GM12878 (cell line): ENCODE measurements around the gene C16orf78. TPM values are rescaled to one million over a fixed set of nuclear protein-coding genes. Genes with fewer than 3 reads are reported as not detected.

Experiments
- ATAC-seq: fragments of 200-7000 bp; cut with Tn5 transposase; 3 replicates; pipeline ENCODE4 v1.9.1; 2020; ENCODE audit warnings: mild to moderate bottlenecking, moderate library complexity
- BruUV-seq: library from RNA; stranded (reverse); fragments of 400-500 nt; replicated peaks from 2 replicates; lab custom pipeline; 2021; lab: Mats Ljungman, UMichigan
- CTCF ChIA-PET: fragments of 300-600 bp; sonication (Branson Sonifier 250); formaldehyde crosslinking; extraction: SDS; loops from one replicate; lab custom pipeline; 2021; ENCODE audit warnings: inconsistent platforms; lab: Yijun Ruan, JAX
- POLR2A ChIA-PET: fragments of 350-600 bp; formaldehyde crosslinking; extraction: SDS; loops from one replicate; lab custom pipeline; 2021; ENCODE audit warnings: inconsistent platforms; lab: Charles Lee
- RAD21 ChIA-PET: fragments of 300-600 bp; sonication (Branson Sonifier 250); formaldehyde crosslinking; loops from one replicate; lab custom pipeline; 2023; ENCODE audit warnings: antibody characterized with exemption; ENCODE audit not compliant: unreplicated experiment; lab: Charles Lee
- SMC1A ChIA-PET: fragments of 300-600 bp; sonication (Branson Sonifier 250); formaldehyde crosslinking; loops from one replicate; lab custom pipeline; 2023; ENCODE audit not compliant: unreplicated experiment, uncharacterized antibody; lab: Charles Lee
- DNase-seq: peaks from one replicate; pipeline ENCODE4 v3.0.0-alpha.2; 2011; ENCODE audit warnings: low read depth, low spot score
- FAIRE-seq: peaks from 3 replicates; lab custom pipeline; 2011; peaks lifted over from hg19 to GRCh38; lab: Jason Lieb, UNC
- H2AFZ ChIP-seq: 2 replicates; pipeline ENCODE4 v1.6.0; 2011; ENCODE audit warnings: low read depth, low read length, control low read depth; ENCODE audit not compliant: control insufficient read depth
- H3K27ac ChIP-seq: 2 replicates; pipeline ENCODE4 v1.5.1; 2011; ENCODE audit warnings: control low read depth; ENCODE audit not compliant: control insufficient read depth, insufficient read depth
- H3K27me3 ChIP-seq, 2 experiments: replicated peaks in 1 of 2; 2 replicates each; pipeline versions ENCODE4 v1.6.0 to v1.6.1; 2011; ENCODE audit warnings: low read length in 1 of 2; ENCODE audit not compliant: control insufficient read depth in 2 of 2, insufficient read depth in 2 of 2
- H3K36me3 ChIP-seq, 2 experiments: 2 replicates each; pipeline ENCODE4 v1.5.1; 2011; ENCODE audit warnings: low read length in 1 of 2; ENCODE audit not compliant: control insufficient read depth in 2 of 2, insufficient read depth in 2 of 2
- H3K4me1 ChIP-seq: 2 replicates; pipeline ENCODE4 v1.6.1; 2011; ENCODE audit warnings: mild to moderate bottlenecking, low read length, moderate library complexity, mixed read lengths; ENCODE audit not compliant: control insufficient read depth, insufficient read depth
- H3K4me2 ChIP-seq: 2 replicates; pipeline ENCODE4 v1.6.0; 2011; ENCODE audit warnings: control low read depth; ENCODE audit not compliant: control insufficient read depth, insufficient read depth
- H3K4me3 ChIP-seq: fragments of 200-600 bp; sonication (generic); 2 replicates; pipeline ENCODE4 v1.5.1; 2016
- H3K79me2 ChIP-seq: 2 replicates; pipeline ENCODE4 v1.6.0; 2011; ENCODE audit warnings: low read length; ENCODE audit not compliant: control insufficient read depth, insufficient read depth
- H3K9ac ChIP-seq: 2 replicates; pipeline ENCODE4 v1.8.0; 2011; ENCODE audit warnings: low read length, control low read depth, mixed read lengths; ENCODE audit not compliant: control insufficient read depth, insufficient read depth
- H3K9me3 ChIP-seq: replicated peaks from 3 replicates; pipeline ENCODE4 v1.5.1; 2011; ENCODE audit warnings: mild to moderate bottlenecking, low read length; ENCODE audit not compliant: control insufficient read depth, insufficient read depth
- H4K20me1 ChIP-seq: 2 replicates; pipeline ENCODE4 v1.6.0; 2011; ENCODE audit not compliant: control insufficient read depth, insufficient read depth
- ATF3 ChIP-seq: IDR thresholded peaks from 2 replicates; pipeline ENCODE4 v1.6.1; 2011; ENCODE audit warnings: low read depth, mild to moderate bottlenecking, low read length, moderate library complexity, borderline replicate concordance; ENCODE audit errors: extremely low read depth
- BACH1 ChIP-seq: fragments of 450-650 bp; IDR thresholded peaks from 2 replicates; pipeline ENCODE4 v1.6.1; 2017; ENCODE audit warnings: mild to moderate bottlenecking, borderline replicate concordance
- CEBPB ChIP-seq, 2 experiments: fragments of 150-350 bp in 1 of 2; IDR thresholded peaks; 2 replicates each; pipeline ENCODE4 v1.6.1; 2012 to 2014; ENCODE audit warnings: low read depth in 2 of 2, low read length in 2 of 2, borderline replicate concordance in 1 of 2, inconsistent platforms in 1 of 2
- CHD1 ChIP-seq: IDR thresholded peaks from 2 replicates; pipeline ENCODE4 v1.6.1; 2012; ENCODE audit warnings: low read depth, low read length, improper control_type of control experiment
- CTCF ChIP-seq, 3 experiments: IDR thresholded peaks in 2 of 3; conservative IDR thresholded peaks in 1 of 3; 2 replicates each; pipeline ENCODE4 v1.5.1; 2011; ENCODE audit warnings: low read depth in 3 of 3, low read length in 3 of 3, mild to moderate bottlenecking in 3 of 3, control low read depth in 2 of 3, moderate library complexity in 2 of 3, inconsistent platforms in 1 of 3, mixed read lengths in 1 of 3; ENCODE audit not compliant: control insufficient read depth in 2 of 3, insufficient read depth in 1 of 3; ENCODE audit errors: extremely low read depth in 1 of 3
- GABPA ChIP-seq: IDR thresholded peaks from 2 replicates; pipeline ENCODE4 v1.6.1; 2014; ENCODE audit warnings: antibody characterized with exemption, low read depth, mild to moderate bottlenecking, inconsistent platforms
- HDGF ChIP-seq: fragments of 450-650 bp; IDR thresholded peaks from 2 replicates; pipeline ENCODE4 v1.6.1; 2016; ENCODE audit warnings: antibody characterized with exemption
- IRF4 ChIP-seq: IDR thresholded peaks from 2 replicates; pipeline ENCODE4 v1.6.1; 2011; ENCODE audit warnings: low read depth, low read length
- KAT2A ChIP-seq: conservative IDR thresholded peaks from 2 replicates; pipeline ENCODE4 v1.6.1; 2011; ENCODE audit warnings: low read depth, low read length; ENCODE audit not compliant: control insufficient read depth
- MEF2A ChIP-seq: IDR thresholded peaks from 2 replicates; pipeline ENCODE4 v1.6.1; 2011; ENCODE audit warnings: low read depth, mild to moderate bottlenecking, low read length, moderate library complexity; ENCODE audit not compliant: insufficient read depth
- PKNOX1 ChIP-seq: fragments of 450-650 bp; IDR thresholded peaks from 2 replicates; pipeline ENCODE4 v1.6.1; 2016; ENCODE audit warnings: mild to moderate bottlenecking
- SMAD1 ChIP-seq: fragments of 450-650 bp; IDR thresholded peaks from 2 replicates; pipeline ENCODE4 v1.6.1; 2018; ENCODE audit warnings: mild to moderate bottlenecking, low read depth; ENCODE audit not compliant: partially characterized antibody
- SMC3 ChIP-seq: IDR thresholded peaks from 2 replicates; pipeline ENCODE4 v1.6.1; 2011; ENCODE audit warnings: low read length, improper control_type of control experiment, borderline replicate concordance
- SP1 ChIP-seq: IDR thresholded peaks from one replicate; pipeline ENCODE4 v1.6.1; 2011; ENCODE audit warnings: low read depth, low read length
- TARDBP ChIP-seq: IDR thresholded peaks from 2 replicates; pipeline ENCODE4 v1.6.1; 2016; ENCODE audit warnings: borderline replicate concordance
- ZNF622 ChIP-seq: fragments of 450-650 bp; IDR thresholded peaks from 2 replicates; pipeline ENCODE4 v1.6.1; 2017; ENCODE audit warnings: mild to moderate bottlenecking, inconsistent platforms
- ZNF687 ChIP-seq: fragments of 450-650 bp; IDR thresholded peaks from 2 replicates; pipeline ENCODE4 v1.6.1; 2017; ENCODE audit warnings: mild to moderate bottlenecking, moderate library complexity
- ZSCAN29 ChIP-seq: fragments of 450-650 bp; IDR thresholded peaks from 2 replicates; pipeline ENCODE4 v1.6.1; 2017; ENCODE audit warnings: mild to moderate bottlenecking, moderate library complexity
- WGBS: methylation state at CpG from one replicate; pipeline ENCODE4 v1.1.6; 2016; ENCODE audit warnings: low lambda C conversion rate; ENCODE audit not compliant: insufficient replicate concordance, insufficient coverage; ENCODE audit errors: missing lambda C conversion rate; 5-methylcytosine and 5-hydroxymethylcytosine counted together
- in situ Hi-C: fragments of 300-500 bp; cut with MboI; formaldehyde crosslinking; loops from 9 replicates; pipeline ENCODE4 v1.14.3; 2018; ENCODE audit warnings: mixed read lengths
- intact Hi-C: fragments of 100-400 bp; cut with micrococcal nuclease; formaldehyde crosslinking; loops from one replicate; pipeline ENCODE4 v1.14.2; 2022; ENCODE audit not compliant: unreplicated experiment
- polyA plus RNA-seq, 11 experiments: library from polyadenylated mRNA; depleted of rRNA in 4 of 11; unstranded in 6 of 11; stranded (reverse) in 5 of 11; fragments of >200 nt; fragmentation: Nextera tagmentation in 4 of 11; fragmentation: Illumina TruSeq in 1 of 11; extraction: Ambion mirVana in 4 of 11; extraction: Trizol in 1 of 11; gene quantifications; 1 replicate in 1 of 11; 2 replicates in 10 of 11; pipeline versions ENCODE4 v1.2.1 to v1.2.3, GENCODE V29; 2011 to 2016; ENCODE audit warnings: inconsistent platforms in 2 of 11, missing spikeins in 2 of 11, low read depth in 1 of 11
- total RNA-seq, 4 experiments: library from RNA; depleted of rRNA in 3 of 4; stranded (reverse); fragments of >200 nt in 3 of 4; fragmentation: Illumina TruSeq in 1 of 4; extraction: Trizol in 1 of 4; gene quantifications; 2 replicates each; pipeline versions ENCODE4 v1.2.1 to v1.2.3, GENCODE V29; 2013 to 2021

Gene C16orf78
- total and polyA plus RNA-seq, 10 of the 15 experiments (the other 5 are each of a cell fraction or from before 2014, with no cell fraction given) = not detected

GRCh38 chr16:49405530-49405929 is 31.9 kb downstream of the C16orf78 start:
- TF ChIP-seq ZSCAN29 (no peak), ZNF622 (no peak), KAT2A (no peak), CTCF (IDR thresholded peaks at IDR 0.05 in 2 of 3, conservative IDR thresholded peaks at IDR 0.05 in 1 of 3; ENCODE audit: control insufficient read depth in 2 of 3, extremely low read depth in 1 of 3, insufficient read depth in 1 of 3, low read depth in 3 of 3, low read length in 3 of 3) (no peak), BACH1 (no peak), ZNF687 (no peak), IRF4 (no peak), HDGF (no peak), SMAD1 (no peak), ATF3 (no peak), CHD1 (no peak), PKNOX1 (no peak), CEBPB (IDR thresholded peaks at IDR 0.05; ENCODE audit: borderline replicate concordance in 1 of 2, low read depth in 2 of 2, low read length in 2 of 2) (no peak), SP1 (no peak), TARDBP (no peak), SMC3 (no peak; the same call in 1 of the 2 replicates), GABPA (no peak), MEF2A (no peak)
- in situ Hi-C loops = no loop called here
- H3K27ac ChIP-seq = no peak overlapping the region
- RAD21 ChIA-PET = no interaction called here
- no peaks in the 10 kb centered on the region for H3K79me2 ChIP-seq
- peaks cover 7% of the 10 kb centered on the region; the same call in 2 of the 3 replicates for H3K9me3 ChIP-seq
- H3K4me3 ChIP-seq = no peak overlapping the region
- H4K20me1 ChIP-seq = no peaks in the 10 kb centered on the region
- H3K9ac ChIP-seq = no peak overlapping the region
- DNase-seq = no peak
- 38% methylated on average over 6 of the region's 6 CpGs for WGBS
- no peak for FAIRE-seq
- POLR2A ChIA-PET = no interaction called here
- SMC1A ChIA-PET = no interaction called here
- H3K36me3 ChIP-seq = no peaks in the 10 kb centered on the region
- peaks cover 8% of the 10 kb centered on the region for H3K4me1 ChIP-seq
- ATAC-seq = no peak
- no TSS peak for BruUV-seq
- no peak overlapping the region for H3K4me2 ChIP-seq
- intact Hi-C loops = loop anchor here (5.0 kb wide), 1 partner anchor 517 kb away; no protein-coding TSS in a partner anchor
- CTCF ChIA-PET = interaction anchor here (0.9 kb wide), 1 partner anchor 21 kb away, joined by 3 read pairs; no protein-coding TSS in a partner anchor
- no peak overlapping the region for H2AFZ ChIP-seq
- H3K27me3 ChIP-seq = no peaks in the 10 kb centered on the region
